PC-3 (cell line): Measurements from ENCODE around the gene PEX5L. TPM values are rescaled to one million over a fixed set of nuclear protein-coding genes. Genes with fewer than 3 reads are reported as not detected.

Source experiments
- ATAC-seq: fragments of 200-7000 bp; cut with Tn5 transposase; 2 replicates; pipeline ENCODE4 v1.9.1; 2020; ENCODE audit warnings: mild to moderate bottlenecking, moderate library complexity
- BruUV-seq: library from RNA; stranded (reverse); fragments of 400-500 nt; replicated peaks from 2 replicates; lab custom pipeline; 2021; lab: Mats Ljungman, UMichigan
- CTCF ChIA-PET: fragments of 300-600 bp; sonication (Branson Sonifier 250); formaldehyde crosslinking; loops from one replicate; lab custom pipeline; 2022; ENCODE audit warnings: antibody characterized with exemption; lab: Charles Lee
- POLR2A ChIA-PET: fragments of 300-600 bp; sonication (Branson Sonifier 250); formaldehyde crosslinking; loops from one replicate; lab custom pipeline; 2022; ENCODE audit warnings: antibody characterized with exemption; ENCODE audit not compliant: unreplicated experiment; lab: Charles Lee
- DNase-seq: peaks from one replicate; pipeline ENCODE4 v3.0.0-alpha.2; 2015
- H2AFZ ChIP-seq: fragments of 300-600 bp; sonication (generic); 2 replicates; pipeline ENCODE4 v1.6.0; 2016; ENCODE audit warnings: antibody characterized with exemption, low read length
- H3F3A ChIP-seq: fragments of 300-600 bp; sonication (generic); one replicate; pipeline ENCODE4 v1.6.0; 2017; ENCODE audit warnings: antibody characterized with exemption, low read length, control low read depth, mild to moderate bottlenecking; ENCODE audit not compliant: unreplicated experiment
- H3K27ac ChIP-seq: fragments of 300-600 bp; sonication (generic); 2 replicates; pipeline ENCODE4 v1.5.1; 2016; ENCODE audit warnings: mild to moderate bottlenecking, low read length
- H3K27me3 ChIP-seq: fragments of 300-600 bp; sonication (generic); 2 replicates; pipeline ENCODE4 v1.6.1; 2016; ENCODE audit warnings: low read length, mixed read lengths
- H3K36me3 ChIP-seq: fragments of 300-600 bp; sonication (generic); 2 replicates; pipeline ENCODE4 v1.6.1; 2016; ENCODE audit warnings: low read depth, mixed run types, low read length, mixed read lengths
- H3K4me1 ChIP-seq: fragments of 300-600 bp; sonication (generic); 2 replicates; pipeline ENCODE4 v1.5.1; 2016; ENCODE audit warnings: low read length; ENCODE audit not compliant: insufficient read depth
- H3K4me2 ChIP-seq: fragments of 300-600 bp; sonication (generic); 2 replicates; pipeline ENCODE4 v1.6.0; 2016; ENCODE audit warnings: low read length
- H3K4me3 ChIP-seq: fragments of 300-600 bp; sonication (generic); 2 replicates; pipeline ENCODE4 v1.5.1; 2016; ENCODE audit warnings: mild to moderate bottlenecking, low read length, mixed read lengths
- H3K79me2 ChIP-seq: fragments of 300-600 bp; sonication (generic); 2 replicates; pipeline ENCODE4 v1.6.1; 2017; ENCODE audit warnings: low read length, mixed read lengths
- H3K9ac ChIP-seq: fragments of 300-600 bp; sonication (generic); 2 replicates; pipeline ENCODE4 v1.6.0; 2016; ENCODE audit warnings: mild to moderate bottlenecking, low read length
- H3K9me2 ChIP-seq: fragments of 300-600 bp; sonication (generic); replicated peaks from 2 replicates; pipeline ENCODE4 v1.6.1; 2016; ENCODE audit warnings: mixed run types, low read length, mixed read lengths
- H3K9me3 ChIP-seq: fragments of 300-600 bp; sonication (generic); 2 replicates; pipeline ENCODE4 v1.6.1; 2016; ENCODE audit warnings: low read length, mixed read lengths
- H4K20me1 ChIP-seq: fragments of 300-600 bp; sonication (generic); 2 replicates; pipeline ENCODE4 v1.6.1; 2016; ENCODE audit warnings: low read length, mixed read lengths
- EZH2 ChIP-seq: fragments of 300-600 bp; sonication (generic); IDR thresholded peaks from one replicate; pipeline ENCODE4 v1.6.1; 2017; ENCODE audit warnings: antibody characterized with exemption, mild to moderate bottlenecking, low read length; ENCODE audit not compliant: unreplicated experiment
- EZH2phosphoT487 ChIP-seq: fragments of 300-600 bp; sonication (generic); IDR thresholded peaks from 2 replicates; pipeline ENCODE4 v1.6.1; 2018; ENCODE audit warnings: mild to moderate bottlenecking, antibody characterized with exemption, low read length, borderline replicate concordance
- intact Hi-C: fragments of 100-400 bp; cut with micrococcal nuclease; formaldehyde crosslinking; loops from 2 replicates; pipeline ENCODE4 v1.9.0; 2023
- total RNA-seq: library from RNA; depleted of rRNA; stranded (reverse); fragments of >200 nt; gene quantifications from 2 replicates; pipeline ENCODE4 v1.2.3, GENCODE V29; 2014
- TF ChIP-seq, protein P1 (sequence below): fragments of 300-600 bp; sonication (generic); conservative IDR thresholded peaks from 2 replicates; pipeline ENCODE4 v1.5.1; 2017; ENCODE audit warnings: antibody characterized with exemption, low read depth, mild to moderate bottlenecking, low read length

The PEX5L gene
- total RNA-seq, 1 experiment from 2014 or later, result 0.69 TPM

DNA sequence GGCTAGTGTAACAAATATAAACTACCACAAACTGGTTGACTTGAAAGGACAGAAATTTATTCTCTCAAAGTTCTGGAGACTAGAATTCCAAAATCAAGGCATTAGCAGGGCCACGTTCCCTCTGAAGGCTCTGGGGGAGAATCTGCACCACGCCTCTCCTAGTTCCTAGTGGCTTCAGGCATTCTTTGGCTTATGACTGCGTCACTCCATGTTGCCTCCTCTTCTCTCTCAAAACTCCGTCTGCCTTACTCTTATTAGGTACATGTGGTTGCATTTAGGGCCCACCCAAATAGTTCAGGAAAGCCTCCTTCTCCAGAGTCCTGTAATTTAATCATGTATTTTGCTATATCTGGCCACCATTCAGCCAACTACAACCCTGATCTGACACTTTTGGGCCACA is 174.8 kb downstream of the PEX5L start:
- no peaks in the 10 kb centered on the region for H3F3A ChIP-seq
- H4K20me1 ChIP-seq, result no peaks in the 10 kb centered on the region
- H3K4me1 ChIP-seq, result no peaks in the 10 kb centered on the region
- DNase-seq (no peak), ATAC-seq (no peak)
- no peak overlapping the region for H3K27ac ChIP-seq
- no peak overlapping the region for H3K4me2 ChIP-seq
- intact Hi-C loops, result no loop called here
- H3K79me2 ChIP-seq, result no peaks in the 10 kb centered on the region
- no peaks in the 10 kb centered on the region for H3K27me3 ChIP-seq
- no TSS peak for BruUV-seq
- no peaks in the 10 kb centered on the region for H3K9me3 ChIP-seq
- no peak overlapping the region for H2AFZ ChIP-seq
- ChIA-PET CTCF (no interaction called here), POLR2A (no interaction called here)
- no peak overlapping the region for H3K4me3 ChIP-seq
- H3K9ac ChIP-seq, result no peak overlapping the region
- TF ChIP-seq EZH2 (no peak), EZH2phosphoT487 (no peak)
- TF ChIP-seq, protein P1, sequence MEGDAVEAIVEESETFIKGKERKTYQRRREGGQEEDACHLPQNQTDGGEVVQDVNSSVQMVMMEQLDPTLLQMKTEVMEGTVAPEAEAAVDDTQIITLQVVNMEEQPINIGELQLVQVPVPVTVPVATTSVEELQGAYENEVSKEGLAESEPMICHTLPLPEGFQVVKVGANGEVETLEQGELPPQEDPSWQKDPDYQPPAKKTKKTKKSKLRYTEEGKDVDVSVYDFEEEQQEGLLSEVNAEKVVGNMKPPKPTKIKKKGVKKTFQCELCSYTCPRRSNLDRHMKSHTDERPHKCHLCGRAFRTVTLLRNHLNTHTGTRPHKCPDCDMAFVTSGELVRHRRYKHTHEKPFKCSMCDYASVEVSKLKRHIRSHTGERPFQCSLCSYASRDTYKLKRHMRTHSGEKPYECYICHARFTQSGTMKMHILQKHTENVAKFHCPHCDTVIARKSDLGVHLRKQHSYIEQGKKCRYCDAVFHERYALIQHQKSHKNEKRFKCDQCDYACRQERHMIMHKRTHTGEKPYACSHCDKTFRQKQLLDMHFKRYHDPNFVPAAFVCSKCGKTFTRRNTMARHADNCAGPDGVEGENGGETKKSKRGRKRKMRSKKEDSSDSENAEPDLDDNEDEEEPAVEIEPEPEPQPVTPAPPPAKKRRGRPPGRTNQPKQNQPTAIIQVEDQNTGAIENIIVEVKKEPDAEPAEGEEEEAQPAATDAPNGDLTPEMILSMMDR, result no peak
- no peaks in the 10 kb centered on the region for H3K9me2 ChIP-seq
- no peaks in the 10 kb centered on the region for H3K36me3 ChIP-seq

GRCh38 chr3:179861292-179861691 is 175.4 kb downstream of the PEX5L start:
- intact Hi-C loops, result no loop called here
- Histone ChIP-seq H3K4me3 (no peak overlapping the region), H3K27me3 (no peaks in the 10 kb centered on the region), H3K4me2 (no peak overlapping the region), H3K9ac (no peak overlapping the region), H3K79me2 (no peaks in the 10 kb centered on the region), H3K4me1 (no peaks in the 10 kb centered on the region), H3K27ac (no peak overlapping the region), H3K36me3 (no peaks in the 10 kb centered on the region), H3F3A (no peaks in the 10 kb centered on the region), H4K20me1 (no peaks in the 10 kb centered on the region), H3K9me3 (no peaks in the 10 kb centered on the region), H2AFZ (no peak overlapping the region), H3K9me2 (no peaks in the 10 kb centered on the region)
- POLR2A ChIA-PET, result no interaction called here
- BruUV-seq, result no TSS peak
- CTCF ChIA-PET, result no interaction called here
- no peak for ATAC-seq
- no peak for DNase-seq
- TF ChIP-seq EZH2phosphoT487 (no peak), EZH2 (no peak)
- TF ChIP-seq, protein P1, result no peak

- H3K36me3 ChIP-seq, result no peaks in the 10 kb centered on the region
Observed at GRCh38 chr3:179860275-179861107, 176.2 kb downstream of the PEX5L start.

More at GRCh38 chr3:179860275-179861107, 176.2 kb downstream of the PEX5L start:
- Histone ChIP-seq H3K4me1 (no peaks in the 10 kb centered on the region), H3K27me3 (no peaks in the 10 kb centered on the region), H4K20me1 (no peaks in the 10 kb centered on the region), H3F3A (no peaks in the 10 kb centered on the region), H3K79me2 (no peaks in the 10 kb centered on the region), H3K9me2 (no peaks in the 10 kb centered on the region), H3K9me3 (no peaks in the 10 kb centered on the region), H3K27ac (no peak overlapping the region), H3K9ac (no peak overlapping the region), H3K4me3 (no peak overlapping the region), H2AFZ (no peak overlapping the region), H3K4me2 (no peak overlapping the region)
- ATAC-seq, result no peak
- TF ChIP-seq EZH2, result no peak
- TF ChIP-seq EZH2phosphoT487, result no peak
- TF ChIP-seq, protein P1, result no peak
- CTCF ChIA-PET, result no interaction called here
- POLR2A ChIA-PET, result no interaction called here
- intact Hi-C loops, result no loop called here
- BruUV-seq, result no TSS peak
- no peak for DNase-seq
